Endodermal cell (in vitro differentiated cells): ENCODE data around the gene LSM6. TPM values are rescaled to one million over a fixed set of nuclear protein-coding genes. Genes with fewer than 3 reads are reported as not detected.
A peak's percentile ranks its signal among the peaks of the same experiment; 100 is the strongest.

Source experiments
- DNase-seq: peaks from one replicate; pipeline ENCODE4 v3.0.0-alpha.2; 2017
- H3K27ac ChIP-seq: 2 replicates; pipeline ENCODE4 v1.5.1; 2013; ENCODE audit warnings: mild to moderate bottlenecking, low read depth, low read length, moderate library complexity
- H3K27me3 ChIP-seq: 2 replicates; pipeline ENCODE4 v1.6.1; 2013; ENCODE audit warnings: mild to moderate bottlenecking, low read length, moderate library complexity; ENCODE audit not compliant: insufficient read depth, control insufficient read depth, poor library complexity, severe bottlenecking
- H3K36me3 ChIP-seq: 2 replicates; pipeline ENCODE4 v1.7.0; 2013; ENCODE audit warnings: mild to moderate bottlenecking, low read length, moderate library complexity; ENCODE audit not compliant: control insufficient read depth, insufficient read depth
- H3K4me1 ChIP-seq: one replicate; pipeline ENCODE4 v1.7.0; 2013; ENCODE audit warnings: low read length; ENCODE audit not compliant: control insufficient read depth, insufficient read depth
- H3K4me3 ChIP-seq: 2 replicates; pipeline ENCODE4 v1.5.1; 2013; ENCODE audit warnings: mild to moderate bottlenecking, low read length, moderate library complexity
- H3K9ac ChIP-seq: 2 replicates; pipeline ENCODE4 v1.6.1; 2013; ENCODE audit warnings: mild to moderate bottlenecking, low read length, moderate library complexity; ENCODE audit not compliant: poor library complexity, severe bottlenecking; ENCODE audit errors: extremely low read depth
- H3K9me3 ChIP-seq: 2 replicates; pipeline ENCODE4 v1.6.1; 2013; ENCODE audit warnings: mild to moderate bottlenecking, low read length, moderate library complexity; ENCODE audit not compliant: control insufficient read depth
- H3K27ac Mint-ChIP-seq: 2 replicates; pipeline ENCODE4 v1.8.0; 2020; ENCODE audit warnings: mixed read lengths
- H3K27me3 Mint-ChIP-seq: 2 replicates; pipeline ENCODE4 v1.8.0; 2021; ENCODE audit warnings: mild to moderate bottlenecking, mixed read lengths; ENCODE audit not compliant: insufficient read depth
- H3K36me3 Mint-ChIP-seq: 2 replicates; pipeline ENCODE4 v1.8.0; 2020; ENCODE audit warnings: low read depth, mixed read lengths
- H3K4me1 Mint-ChIP-seq: 2 replicates; pipeline ENCODE4 v1.8.0; 2020; ENCODE audit warnings: mixed read lengths
- H3K4me3 Mint-ChIP-seq: 2 replicates; pipeline ENCODE4 v1.8.0; 2020; ENCODE audit warnings: mild to moderate bottlenecking, moderate library complexity, mixed read lengths
- H3K9me3 Mint-ChIP-seq: 2 replicates; pipeline ENCODE4 v1.8.0; 2020; ENCODE audit warnings: mild to moderate bottlenecking, mixed read lengths
- CTCF ChIP-seq: fragments of 200-600 bp; sonication (generic); conservative IDR thresholded peaks from 2 replicates; pipeline ENCODE4 v1.5.0; 2021; ENCODE audit warnings: antibody characterized with exemption, mild to moderate bottlenecking
- WGBS, 2 experiments: methylation state at CpG; one replicate each; pipeline versions ENCODE4 v1.1.5 to v1.1.7; 2013; ENCODE audit warnings: missing lambda C conversion rate in 2 of 2, mixed read lengths in 1 of 2; ENCODE audit not compliant: insufficient coverage in 1 of 2, insufficient read length in 1 of 2; 5-methylcytosine and 5-hydroxymethylcytosine counted together
- total RNA-seq, 2 donors: library from RNA; stranded (reverse); fragmentation: NEBNext Ultra II Directional in 1 of 2; extraction: Animal tissue kit (Norgen Biotek cat#: 25700) in 1 of 2; gene quantifications; 2 replicates in 1 of 2; 3 replicates in 1 of 2; pipeline ENCODE4 v1.2.1, GENCODE V29; 2021

The LSM6 gene
- total RNA-seq, 2 donors from 2014 or later = 59.6 to 83.8 TPM

GRCh38 chr4:146191766-146192458 lies 16.4 kb downstream of the LSM6 start:
- peaks cover 4% of the 10 kb centered on the region for H3K4me1 Mint-ChIP-seq
- WGBS, 2 experiments = 95% methylated on average over 8 to 9 of the region's 9 CpGs

GRCh38 chr4:146193628-146194027 lies 18.1 kb downstream of the LSM6 start:
- H3K36me3 ChIP-seq = peaks cover 37% of the 10 kb centered on the region
- no peak overlapping the region for H3K9ac ChIP-seq
- TF ChIP-seq CTCF = no peak
- peaks cover 28% of the 10 kb centered on the region for H3K36me3 Mint-ChIP-seq
- H3K4me3 ChIP-seq = no peak overlapping the region
- no peak overlapping the region for H3K4me3 Mint-ChIP-seq
- H3K9me3 ChIP-seq = no peaks in the 10 kb centered on the region
- no peaks in the 10 kb centered on the region for H3K27me3 Mint-ChIP-seq
- peaks cover 4% of the 10 kb centered on the region for H3K4me1 Mint-ChIP-seq
- no peak for DNase-seq
- no peak overlapping the region for H3K27ac ChIP-seq
- no peaks in the 10 kb centered on the region for H3K4me1 ChIP-seq
- H3K9me3 Mint-ChIP-seq = no peaks in the 10 kb centered on the region
- WGBS, 2 experiments = 93 to 95% methylated on average over 3 to 5 of the region's 5 CpGs
- no peaks in the 10 kb centered on the region for H3K27me3 ChIP-seq
- H3K27ac Mint-ChIP-seq = no peak overlapping the region

More at GRCh38 chr4:146191766-146192458, 16.4 kb downstream of the LSM6 start:
- no peaks in the 10 kb centered on the region for H3K27me3 ChIP-seq
- TF ChIP-seq CTCF = peak; percentile 25
- Mint-ChIP-seq H3K4me3 (no peak overlapping the region), H3K9me3 (no peaks in the 10 kb centered on the region), H3K27me3 (no peaks in the 10 kb centered on the region), H3K36me3 (peaks cover 40% of the 10 kb centered on the region), H3K27ac (no peak overlapping the region)
- H3K4me3 ChIP-seq = no peak overlapping the region
- no peaks in the 10 kb centered on the region for H3K9me3 ChIP-seq
- H3K36me3 ChIP-seq = peaks cover 53% of the 10 kb centered on the region
- H3K27ac ChIP-seq = no peak overlapping the region
- DNase-seq = no peak
- no peaks in the 10 kb centered on the region for H3K4me1 ChIP-seq
- no peak overlapping the region for H3K9ac ChIP-seq

- no peak overlapping the region for H3K27ac Mint-ChIP-seq
- H3K27me3 Mint-ChIP-seq = no peaks in the 10 kb centered on the region
- Histone ChIP-seq H3K4me1 (no peaks in the 10 kb centered on the region), H3K4me3 (no peak overlapping the region), H3K9ac (no peak overlapping the region), H3K27ac (no peak overlapping the region), H3K9me3 (no peaks in the 10 kb centered on the region), H3K36me3 (peaks cover 31% of the 10 kb centered on the region), H3K27me3 (no peaks in the 10 kb centered on the region)
- no peaks in the 10 kb centered on the region for H3K9me3 Mint-ChIP-seq
- TF ChIP-seq CTCF = no peak
- peaks cover 4% of the 10 kb centered on the region for H3K4me1 Mint-ChIP-seq
- no peak for DNase-seq
- H3K4me3 Mint-ChIP-seq = no peak overlapping the region
- peaks cover 25% of the 10 kb centered on the region for H3K36me3 Mint-ChIP-seq
Measured at GRCh38 chr4:146194212-146194611, 18.7 kb downstream of the LSM6 start.
